C4-2B (cell line): ENCODE measurements around the gene MAP3K19.
A peak's percentile ranks its signal among the peaks of the same experiment; 100 is the strongest.
"Not testable (repeated sequence)": the region's sequence is repeated elsewhere in the genome, so short reads cannot be mapped to it uniquely, and the experiment has no call there.

Experiments
- H3K27ac ChIP-seq: fragments of 450-650 bp; 2 replicates; pipeline ENCODE4 v1.5.1; 2017
- ZFX ChIP-seq: fragments of 450-650 bp; IDR thresholded peaks from 2 replicates; pipeline ENCODE4 v1.6.1; 2017
- TF ChIP-seq, protein P1 (sequence below): fragments of 450-650 bp; conservative IDR thresholded peaks from 2 replicates; pipeline ENCODE4 v1.5.1; 2017; ENCODE audit warnings: mild to moderate bottlenecking

MAP3K19 gene

DNA sequence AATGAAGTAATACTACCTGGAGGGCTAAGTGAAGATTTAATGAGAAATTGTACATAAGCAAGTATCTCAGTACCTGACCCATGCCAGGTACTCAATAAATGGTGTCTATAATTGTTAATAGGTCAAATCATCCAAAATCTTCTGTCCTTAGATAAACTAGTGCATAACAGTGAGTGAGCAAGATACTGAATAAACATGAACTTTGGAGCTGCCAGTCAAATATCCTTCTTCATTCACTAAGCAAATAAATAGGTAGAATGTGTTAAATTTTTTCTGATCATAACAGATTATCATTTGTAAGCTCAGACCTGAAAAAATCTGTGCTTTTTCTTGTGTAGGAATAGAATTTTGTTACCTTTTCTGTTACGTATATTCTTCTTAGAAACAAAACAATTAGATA lies 44.4 kb upstream of the MAP3K19 start:
- TF ChIP-seq, protein P1, sequence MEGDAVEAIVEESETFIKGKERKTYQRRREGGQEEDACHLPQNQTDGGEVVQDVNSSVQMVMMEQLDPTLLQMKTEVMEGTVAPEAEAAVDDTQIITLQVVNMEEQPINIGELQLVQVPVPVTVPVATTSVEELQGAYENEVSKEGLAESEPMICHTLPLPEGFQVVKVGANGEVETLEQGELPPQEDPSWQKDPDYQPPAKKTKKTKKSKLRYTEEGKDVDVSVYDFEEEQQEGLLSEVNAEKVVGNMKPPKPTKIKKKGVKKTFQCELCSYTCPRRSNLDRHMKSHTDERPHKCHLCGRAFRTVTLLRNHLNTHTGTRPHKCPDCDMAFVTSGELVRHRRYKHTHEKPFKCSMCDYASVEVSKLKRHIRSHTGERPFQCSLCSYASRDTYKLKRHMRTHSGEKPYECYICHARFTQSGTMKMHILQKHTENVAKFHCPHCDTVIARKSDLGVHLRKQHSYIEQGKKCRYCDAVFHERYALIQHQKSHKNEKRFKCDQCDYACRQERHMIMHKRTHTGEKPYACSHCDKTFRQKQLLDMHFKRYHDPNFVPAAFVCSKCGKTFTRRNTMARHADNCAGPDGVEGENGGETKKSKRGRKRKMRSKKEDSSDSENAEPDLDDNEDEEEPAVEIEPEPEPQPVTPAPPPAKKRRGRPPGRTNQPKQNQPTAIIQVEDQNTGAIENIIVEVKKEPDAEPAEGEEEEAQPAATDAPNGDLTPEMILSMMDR = no peak
- TF ChIP-seq ZFX = no peak
- H3K27ac ChIP-seq = no peak overlapping the region

DNA sequence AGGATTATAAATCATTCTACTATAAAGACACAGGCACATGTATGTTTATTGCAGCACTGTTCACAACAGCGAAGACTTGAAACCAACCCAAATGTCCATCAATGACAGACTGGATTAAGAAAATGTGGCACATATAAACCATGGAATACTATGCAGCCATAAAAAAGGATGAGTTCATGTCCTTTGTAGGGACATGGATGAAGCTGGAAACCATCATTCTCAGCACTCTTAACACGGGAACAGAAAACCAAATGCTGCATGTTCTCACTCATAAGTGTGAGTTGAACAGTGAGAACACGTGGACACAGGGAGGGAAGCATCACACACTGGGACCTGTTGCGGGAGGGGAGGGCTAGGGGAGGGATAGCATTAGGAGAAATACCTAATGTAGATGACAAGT lies 42.4 kb upstream of the MAP3K19 start:
- not testable (repeated sequence) for H3K27ac ChIP-seq

DNA sequence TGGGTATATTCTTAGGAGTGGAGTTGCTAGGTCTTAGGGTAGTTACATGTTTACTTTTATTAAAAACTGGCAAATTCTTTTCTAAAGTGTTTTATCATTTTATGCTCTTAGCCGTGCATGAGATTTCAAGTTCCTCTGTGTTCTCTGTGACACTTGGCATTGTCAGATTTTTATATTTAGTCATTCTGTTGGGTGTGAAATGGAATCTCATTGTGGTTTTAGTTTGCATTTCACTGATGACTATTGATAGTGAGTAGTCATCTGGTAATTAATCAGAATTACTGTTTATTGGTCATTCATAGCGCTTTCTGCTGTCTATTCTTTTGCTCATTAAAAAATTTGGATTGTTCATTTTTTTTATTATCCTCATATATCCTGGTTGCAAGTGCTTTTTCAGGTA lies 39.0 kb upstream of the MAP3K19 start:
- TF ChIP-seq, protein P1 = no peak
- no peak for TF ChIP-seq ZFX

DNA sequence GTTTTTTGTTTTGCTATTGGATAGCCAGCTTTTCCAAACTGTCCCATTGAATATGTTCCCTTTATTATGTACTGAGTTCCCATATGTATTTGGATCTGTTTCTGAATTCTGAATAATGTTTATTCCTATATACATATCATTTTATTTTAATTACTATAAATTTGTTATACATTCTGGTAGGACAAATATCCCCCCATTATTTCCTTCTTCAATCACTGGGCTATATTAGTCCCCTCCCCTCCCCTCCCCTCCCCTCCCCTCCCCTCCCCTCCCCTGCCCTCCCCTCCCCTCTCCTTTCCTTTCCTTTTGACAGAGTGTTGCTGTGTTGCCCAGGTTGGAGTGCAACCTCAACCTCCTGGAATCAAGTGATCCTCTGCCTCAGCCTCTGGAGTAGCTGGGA lies 31.2 kb upstream of the MAP3K19 start:
- TF ChIP-seq ZFX = no peak
- TF ChIP-seq, protein P1 = no peak

More for the DNA sequence above, 39.0 kb upstream of the MAP3K19 start:
- H3K27ac ChIP-seq = no peak overlapping the region

DNA sequence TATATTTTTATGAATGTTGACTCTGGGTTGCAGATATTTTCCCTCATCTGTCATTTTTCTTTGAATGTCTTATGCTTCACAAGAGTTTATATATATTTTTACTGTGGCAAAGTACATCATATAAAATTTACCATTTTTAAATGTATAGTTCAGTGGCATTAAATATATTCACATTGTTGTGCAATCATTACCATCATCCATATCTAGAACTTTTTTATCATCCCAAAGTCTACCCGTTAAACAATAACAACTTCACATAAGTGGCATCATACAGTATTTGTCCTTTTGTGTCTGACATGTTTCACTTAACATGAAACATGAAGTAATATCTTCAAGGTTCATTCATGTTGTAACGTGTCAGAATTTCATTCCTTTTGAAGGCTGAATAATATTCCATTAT lies 29.3 kb upstream of the MAP3K19 start:
- TF ChIP-seq, protein P1 = no peak
- TF ChIP-seq ZFX = no peak
- no peak overlapping the region for H3K27ac ChIP-seq

More for the DNA sequence above, 31.2 kb upstream of the MAP3K19 start:
- H3K27ac ChIP-seq = no peak overlapping the region

DNA sequence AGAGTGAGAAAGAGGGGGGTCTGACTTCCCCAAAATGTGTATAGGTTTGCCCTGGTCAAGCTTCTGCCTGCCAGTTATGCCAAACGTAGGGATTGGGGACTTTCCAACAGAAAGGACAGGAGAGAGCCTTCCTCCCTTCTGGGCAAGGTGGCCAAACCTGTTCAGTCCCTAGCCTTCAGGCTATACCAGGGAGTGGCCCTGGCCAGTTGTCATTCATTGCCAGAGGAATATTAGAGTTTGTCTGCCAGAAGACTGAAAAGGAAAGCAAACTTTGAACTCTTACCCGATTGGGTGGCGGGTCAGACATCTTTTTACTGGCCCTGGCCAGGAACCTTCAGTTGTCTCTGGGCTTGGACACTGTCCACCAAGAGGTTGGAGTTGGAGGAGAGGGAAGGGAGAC lies 27.0 kb upstream of the MAP3K19 start:
- TF ChIP-seq, protein P1 = no peak
- no peak for TF ChIP-seq ZFX
- H3K27ac ChIP-seq = peak overlapping the region; percentile 86

DNA sequence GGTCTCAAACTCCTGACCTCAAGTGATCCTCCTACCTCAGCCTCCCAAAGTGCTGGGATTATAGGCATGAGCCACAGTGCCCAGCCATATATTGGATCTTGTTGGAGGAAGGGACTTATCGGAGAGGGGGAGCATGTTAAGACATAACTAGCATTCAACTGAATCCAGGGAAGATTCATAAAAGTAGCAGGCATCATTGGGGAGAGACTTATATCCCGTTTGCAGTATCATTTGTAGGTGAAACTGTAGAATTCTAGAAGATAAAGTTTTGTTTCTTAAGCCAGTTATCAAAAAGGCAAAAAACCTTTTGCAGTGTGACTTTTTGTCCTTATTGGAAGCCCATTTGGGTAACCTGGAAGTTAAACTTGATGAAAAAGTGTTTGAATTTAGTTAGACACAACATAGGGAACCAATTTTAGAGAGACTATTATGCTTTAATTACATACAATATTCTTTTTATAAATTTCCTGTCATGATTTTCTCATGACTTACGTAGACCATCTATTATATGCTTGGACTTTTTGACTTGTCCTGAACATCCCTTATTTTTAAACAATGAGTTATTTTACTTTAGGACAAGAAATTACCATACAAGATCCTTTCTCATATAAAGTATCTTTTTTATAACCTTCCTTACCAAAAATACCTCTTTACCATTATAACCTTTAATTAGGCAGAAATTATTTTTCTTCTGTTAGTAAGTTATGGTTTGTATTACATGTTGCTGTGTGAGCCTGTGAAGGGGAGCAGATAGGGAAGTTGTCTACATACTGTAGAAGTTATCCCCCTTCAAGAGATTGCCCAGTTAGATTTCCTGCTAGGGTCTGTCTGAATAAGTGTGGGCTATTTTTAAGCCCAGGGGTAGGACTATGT lies 25.1 kb upstream of the MAP3K19 start:
- TF ChIP-seq, protein P1 = no peak
- TF ChIP-seq ZFX = no peak
- H3K27ac ChIP-seq = no peak overlapping the region

DNA sequence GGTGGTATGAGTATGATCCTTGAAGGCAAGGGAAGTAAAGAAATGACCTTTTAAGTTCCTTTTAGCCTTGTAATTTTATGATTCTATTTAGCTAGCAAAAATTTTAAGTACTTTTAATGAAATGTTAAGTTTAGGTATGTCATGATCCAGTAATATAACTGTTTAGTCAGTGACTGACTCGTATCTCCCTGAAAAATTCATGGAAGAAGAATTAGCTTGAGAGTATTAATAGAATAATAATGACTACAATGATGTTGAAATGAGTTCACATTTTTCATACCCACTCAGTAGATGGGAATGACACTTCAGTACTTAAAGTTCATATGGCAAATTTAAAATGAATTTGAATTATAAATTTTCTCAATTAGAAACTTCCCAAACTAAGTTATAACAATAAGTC lies 19.5 kb upstream of the MAP3K19 start:
- no peak for TF ChIP-seq ZFX
- TF ChIP-seq, protein P1 = no peak
- no peak overlapping the region for H3K27ac ChIP-seq
